K562 (cell line): ENCODE measurements around the gene ARMC8. TPM values are rescaled to one million over a fixed set of nuclear protein-coding genes. Genes with fewer than 3 reads are reported as not detected.

ENCODE experiments used
- CTBP1 ChIP-seq: fragments of 450-650 bp; IDR thresholded peaks from 2 replicates; pipeline ENCODE4 v1.6.1; 2016; ENCODE audit warnings: borderline replicate concordance
- E2F1 ChIP-seq: sonication (generic); formaldehyde crosslinking; IDR thresholded peaks from 2 replicates; pipeline ENCODE4 v1.8.1; 2023; ENCODE audit warnings: mild to moderate bottlenecking, missing genetic modification reagents, moderate library complexity
- EP300 ChIP-seq: IDR thresholded peaks from 2 replicates; pipeline ENCODE4 v1.6.1; 2012; ENCODE audit warnings: low read length, improper control_type of control experiment
- ESRRB ChIP-seq: fragments of 250-450 bp; sonication (Bioruptor Pico); IDR thresholded peaks from 2 replicates; pipeline ENCODE4 v1.5.0; 2020; ENCODE audit warnings: mild to moderate bottlenecking, moderate library complexity, borderline replicate concordance
- FOXO4 ChIP-seq: fragments of 450-650 bp; formaldehyde crosslinking; IDR thresholded peaks from 2 replicates; pipeline ENCODE4 v1.4.0; 2020; ENCODE audit warnings: mild to moderate bottlenecking, moderate library complexity
- GATA2 ChIP-seq: sonication (generic); formaldehyde crosslinking; IDR thresholded peaks from 2 replicates; pipeline ENCODE4 v1.4.0; 2020; ENCODE audit warnings: mild to moderate bottlenecking, missing genetic modification reagents
- GATAD2A ChIP-seq: fragments of 450-650 bp; IDR thresholded peaks from 2 replicates; pipeline ENCODE4 v1.6.1; 2017
- LEF1 ChIP-seq: fragments of 450-650 bp; IDR thresholded peaks from 2 replicates; pipeline ENCODE4 v1.6.1; 2016; ENCODE audit warnings: mild to moderate bottlenecking
- MCM3 ChIP-seq: fragments of 450-650 bp; IDR thresholded peaks from 2 replicates; pipeline ENCODE4 v1.6.1; 2016
- NR2C1 ChIP-seq, 2 experiments: fragments of 450-650 bp; IDR thresholded peaks; 2 replicates each; pipeline ENCODE4 v1.6.1; 2017; ENCODE audit warnings: mild to moderate bottlenecking in 2 of 2, antibody characterized with exemption in 1 of 2, inconsistent platforms in 1 of 2, missing compliant biosample characterization in 1 of 2, missing genetic modification characterization in 1 of 2
- OTX1 ChIP-seq: fragments of 450-650 bp; formaldehyde crosslinking; IDR thresholded peaks from 2 replicates; pipeline ENCODE4 v1.4.0; 2022; ENCODE audit warnings: mild to moderate bottlenecking
- PRDM10 ChIP-seq: fragments of 450-650 bp; IDR thresholded peaks from 2 replicates; pipeline ENCODE4 v1.6.1; 2018; ENCODE audit not compliant: partially characterized antibody
- SMC3 ChIP-seq: conservative IDR thresholded peaks from 2 replicates; pipeline ENCODE4 v1.6.1; 2011; ENCODE audit warnings: low read depth, low read length, improper control_type of control experiment; ENCODE audit not compliant: insufficient read depth
- ZC3H4 ChIP-seq: sonication (generic); formaldehyde crosslinking; IDR thresholded peaks from 2 replicates; pipeline ENCODE4 v1.9.0; 2021; ENCODE audit warnings: missing genetic modification reagents, borderline replicate concordance
- ZNF133 ChIP-seq: fragments of 250-450 bp; sonication (Bioruptor Pico); IDR thresholded peaks from 2 replicates; pipeline ENCODE4 v1.4.0; 2020; ENCODE audit warnings: mild to moderate bottlenecking
- ZNF280A ChIP-seq: fragments of 450-650 bp; IDR thresholded peaks from 2 replicates; pipeline ENCODE4 v1.6.1; 2018; ENCODE audit warnings: mild to moderate bottlenecking, low read depth; ENCODE audit not compliant: partially characterized antibody
- ZNF280B ChIP-seq: fragments of 250-450 bp; sonication (Bioruptor Pico); IDR thresholded peaks from 2 replicates; pipeline ENCODE4 v1.5.1; 2021; ENCODE audit warnings: mild to moderate bottlenecking
- ZNF384 ChIP-seq: IDR thresholded peaks from 2 replicates; pipeline ENCODE4 v1.6.1; 2012; ENCODE audit warnings: low read depth, low read length, improper control_type of control experiment
- ZNF76 ChIP-seq: fragments of 250-450 bp; sonication (Bioruptor Pico); IDR thresholded peaks from 2 replicates; pipeline ENCODE4 v1.4.0; 2020; ENCODE audit warnings: mild to moderate bottlenecking, moderate library complexity, borderline replicate concordance
- polyA plus RNA-seq, 8 experiments: library from polyadenylated mRNA; depleted of rRNA in 4 of 8; stranded (reverse) in 5 of 8; unstranded in 3 of 8; fragments of >200 nt; fragmentation: Nextera tagmentation in 2 of 8; fragmentation: Illumina TruSeq in 1 of 8; extraction: Ambion mirVana in 2 of 8; extraction: Trizol in 1 of 8; gene quantifications; 2 replicates each; pipeline versions ENCODE4 v1.2.1 to v1.2.3, GENCODE V29; 2011 to 2014; ENCODE audit warnings: inconsistent platforms in 1 of 8, missing spikeins in 1 of 8
- total RNA-seq, 7 experiments: library from RNA; depleted of rRNA in 6 of 7; stranded (reverse); fragments of >200 nt in 6 of 7; fragmentation: Illumina TruSeq in 2 of 7; extraction: Trizol in 2 of 7; gene quantifications; 2 replicates each; pipeline versions ENCODE4 v1.2.1 to v1.2.3, GENCODE V29; 2011 to 2021; ENCODE audit warnings: low replicate concordance in 1 of 7

Gene ARMC8
- total and polyA plus RNA-seq, 9 of the 15 experiments (the other 6 are each of a cell fraction or from before 2014, with no cell fraction given), result 22.4 to 76.1 (median 37.3) TPM

- TF ChIP-seq E2F1 (no peak), NR2C1 (IDR thresholded peaks at IDR 0.05) (peak; percentile 87), NR2C1 (tag; IDR thresholded peaks at IDR 0.05) (peak; percentile 89), SMC3 (0 out of 2 replicates have a peak, but pooled peaks have one; percentile 3), MCM3 (no peak), FOXO4 (CRISPR knock-in tag) (no peak), PRDM10 (peak; percentile 81), LEF1 (no peak), ZC3H4 (CRISPR knock-in tag) (no peak), CTBP1 (peak; percentile 52; the same call in 1 of the 2 replicates), ZNF280A (no peak), ZNF280B (CRISPR knock-in tag) (no peak), ZNF76 (CRISPR knock-in tag) (no peak), ZNF133 (CRISPR knock-in tag) (no peak), EP300 (no peak), ESRRB (CRISPR knock-in tag) (no peak), OTX1 (CRISPR knock-in tag) (no peak), GATAD2A (no peak), GATA2 (no peak), ZNF384 (no peak)
These were observed 12.5 kb upstream of the ARMC8 start, which contains the start of gene DBR1 (continued) for GRCh38 chr3:138174421-138175131.
